Testis (tissue), 2 donors: Measurements from ENCODE around the gene FURIN.

ENCODE experiments used
- CTCF ChIP-seq, 3 experiments: fragments of 450-650 bp in 2 of 3; fragments of 200-600 bp in 1 of 3; sonication (generic) in 1 of 3; IDR thresholded peaks; one replicate each; pipeline ENCODE4 v1.5.1; 2016 to 2019; ENCODE audit warnings: antibody characterized with exemption in 3 of 3, mild to moderate bottlenecking in 2 of 3, moderate library complexity in 1 of 3
- POLR2A ChIP-seq: fragments of 450-650 bp; IDR thresholded peaks from one replicate; pipeline ENCODE4 v1.6.1; 2017; ENCODE audit warnings: antibody characterized with exemption, mild to moderate bottlenecking, moderate library complexity

DNA sequence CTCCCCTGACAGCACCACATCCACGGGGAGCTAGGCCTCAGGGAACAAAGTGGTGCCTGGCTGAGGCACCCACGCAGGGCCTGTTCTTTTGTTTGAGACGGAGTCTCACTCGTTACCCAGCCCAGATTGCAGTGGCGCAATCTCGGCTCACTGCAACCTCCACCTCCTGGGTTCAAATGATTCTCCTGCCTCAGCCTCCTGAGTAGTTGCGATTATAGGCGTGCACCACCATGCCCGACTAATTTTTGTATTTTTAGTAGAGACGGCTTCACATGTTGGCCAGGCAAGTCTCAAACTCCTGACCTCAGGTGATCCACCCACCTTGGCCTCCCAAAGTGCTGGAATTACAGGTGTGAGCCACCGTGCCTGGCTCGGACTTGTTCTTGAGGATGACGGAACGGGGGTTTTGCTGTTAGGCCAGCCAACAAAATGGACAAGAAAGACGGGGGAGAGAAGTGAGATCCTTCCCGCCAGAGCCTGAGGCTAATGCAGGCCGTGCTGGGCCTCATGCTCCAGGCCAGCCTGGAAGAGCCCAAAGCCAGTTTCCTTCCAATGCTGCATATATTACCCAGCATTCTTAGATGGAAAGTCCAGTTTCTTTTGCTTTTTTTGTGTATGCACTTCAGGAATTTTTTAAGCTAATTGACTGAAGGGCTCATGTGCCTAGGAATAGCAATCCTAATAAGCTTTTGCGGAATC, 28.1 kb upstream of the FURIN start:
- TF ChIP-seq CTCF (IDR thresholded peaks at IDR 0.05) = no peak
- TF ChIP-seq POLR2A = no peak
